Measurements from ENCODE around the gene APLNR. TPM values are rescaled to one million over a fixed set of nuclear protein-coding genes. Genes with fewer than 3 reads are reported as not detected.

The APLNR gene
- total RNA-seq, 3 donors from 2014 or later, result 2.4 to 5.7 (median 2.8) TPM

DNA sequence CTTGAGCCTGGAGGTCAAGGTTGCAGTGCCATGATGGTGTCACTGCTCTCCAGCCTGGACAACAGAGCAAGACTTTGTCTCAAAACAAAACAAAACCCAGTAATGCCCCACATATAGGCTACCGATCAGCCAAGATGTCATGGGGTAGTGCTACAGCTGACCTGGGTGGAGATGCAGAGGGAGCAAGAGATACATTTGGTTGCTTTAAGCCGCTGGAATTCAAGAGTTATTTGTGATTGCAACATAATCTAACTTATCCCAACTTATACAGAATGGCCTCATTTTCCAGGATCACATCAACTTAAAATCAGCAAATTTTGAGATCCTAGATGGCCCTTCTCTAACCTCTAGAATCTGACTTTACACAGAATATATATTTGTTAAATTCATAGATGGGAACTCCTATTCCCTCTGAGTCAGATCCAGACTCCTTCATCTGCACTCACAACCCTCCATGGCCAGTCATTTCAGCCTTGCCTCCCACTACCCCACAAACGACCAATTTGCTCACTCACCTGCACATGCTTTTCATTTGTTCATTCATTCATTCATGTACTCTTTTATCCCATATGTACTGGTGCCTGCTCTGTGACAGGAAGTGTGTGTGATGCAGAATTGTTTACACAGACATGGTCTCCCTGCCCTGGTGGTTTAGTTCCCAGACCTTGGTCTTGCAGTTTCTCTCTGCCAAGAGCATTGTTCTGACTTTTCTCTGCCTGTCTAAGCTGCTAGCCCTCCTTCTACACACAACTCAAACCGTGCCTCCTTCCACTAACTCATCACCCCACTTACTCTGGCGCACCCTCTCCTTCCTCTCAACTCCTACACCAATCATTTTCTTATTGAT, 24.1 kb upstream of the APLNR start:
- Histone ChIP-seq H3K4me3 (no peak overlapping the region), H3K36me3 (ENCODE audit: low read depth) (no peaks in the 10 kb centered on the region), H3K9me3 (peaks cover 9% of the 10 kb centered on the region), H3K4me1 (ENCODE audit: low read depth) (no peaks in the 10 kb centered on the region)
- intact Hi-C loops (cut with DNase I, micrococcal nuclease), result no loop called here
- DNase-seq (no peak), ATAC-seq (no peak)
- no peak for TF ChIP-seq CTCF (IDR thresholded peaks at IDR 0.05)

DNA sequence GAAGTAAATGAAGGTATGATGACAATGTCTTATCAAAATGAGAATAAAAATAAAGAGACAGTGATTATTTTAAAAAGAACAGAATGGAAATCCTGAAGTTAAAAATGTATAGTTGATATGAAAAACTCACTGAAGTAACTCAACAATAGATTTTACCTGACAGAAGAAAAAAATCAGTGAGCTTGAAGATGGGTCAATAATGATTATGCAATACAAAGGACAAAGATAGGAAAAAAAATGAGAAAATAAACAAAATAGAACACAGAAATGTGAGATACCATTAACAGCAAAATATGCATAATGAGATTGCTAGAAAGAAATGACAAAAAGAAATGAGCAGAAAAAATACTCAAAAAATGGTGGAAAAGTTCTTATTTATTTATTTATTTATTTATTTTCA, 19.1 kb upstream of the APLNR start:
- no peak for TF ChIP-seq CTCF (IDR thresholded peaks at IDR 0.05)
- Histone ChIP-seq H3K4me3 (no peak overlapping the region), H3K9me3 (no peaks in the 10 kb centered on the region), H3K36me3 (ENCODE audit: low read depth) (no peaks in the 10 kb centered on the region), H3K4me1 (ENCODE audit: low read depth) (no peaks in the 10 kb centered on the region)
- intact Hi-C loops (cut with DNase I, micrococcal nuclease), result loop anchor here in 1 of 2 donors (10.0 kb wide), 1 partner anchor 411 kb away; no protein-coding TSS in a partner anchor
- ATAC-seq (no peak), DNase-seq (no peak)

DNA sequence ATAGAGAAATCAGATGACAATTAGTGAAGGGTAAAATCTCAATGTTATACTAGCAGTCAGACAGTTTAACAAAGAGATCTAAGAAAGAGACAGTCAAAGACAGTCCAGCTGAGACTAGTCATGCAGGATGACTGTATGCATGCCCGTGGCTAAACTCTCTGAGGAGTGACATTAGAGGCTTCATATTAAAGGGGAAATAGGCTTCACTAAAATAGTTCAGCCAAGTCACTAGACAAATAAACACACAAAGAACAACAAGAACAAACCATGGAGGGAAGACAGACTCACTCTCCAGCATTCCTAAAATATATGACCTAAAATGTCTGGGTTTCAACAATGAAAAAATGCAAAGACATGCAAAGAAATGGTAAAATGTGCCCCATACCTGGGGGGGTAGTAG, 18.6 kb upstream of the APLNR start:
- intact Hi-C loops (cut with DNase I, micrococcal nuclease), result loop anchor here in 1 of 2 donors (10.0 kb wide), 1 partner anchor 411 kb away; no protein-coding TSS in a partner anchor
- H3K36me3 ChIP-seq (ENCODE audit: low read depth), result no peaks in the 10 kb centered on the region
- ATAC-seq (no peak), DNase-seq (no peak)
- no peaks in the 10 kb centered on the region for H3K9me3 ChIP-seq
- no peak for TF ChIP-seq CTCF (IDR thresholded peaks at IDR 0.05)
- no peak overlapping the region for H3K4me3 ChIP-seq
- H3K4me1 ChIP-seq (ENCODE audit: low read depth), result no peaks in the 10 kb centered on the region

- Histone ChIP-seq H3K9me3 (no peaks in the 10 kb centered on the region), H3K4me1 (ENCODE audit: low read depth) (no peaks in the 10 kb centered on the region), H3K4me3 (no peak overlapping the region), H3K36me3 (ENCODE audit: low read depth) (no peaks in the 10 kb centered on the region)
- no peak for DNase-seq
- no peak for TF ChIP-seq CTCF (IDR thresholded peaks at IDR 0.05)
- ATAC-seq, result no peak
- intact Hi-C loops (cut with DNase I, micrococcal nuclease), result loop anchor here (5.0 to 10.0 kb wide), 2 partner anchors 410 to 412 kb away; no protein-coding TSS in a partner anchor
Observed at GRCh38 chr11:57254631-57255030, 17.6 kb upstream of the APLNR start.

- ATAC-seq (no peak), DNase-seq (no peak)
- no peak for TF ChIP-seq CTCF (IDR thresholded peaks at IDR 0.05)
- intact Hi-C loops (cut with DNase I, micrococcal nuclease), result loop anchor here (5.0 to 10.0 kb wide), 2 partner anchors 407 to 409 kb away; no protein-coding TSS in a partner anchor
- H3K4me1 ChIP-seq (ENCODE audit: low read depth), result no peaks in the 10 kb centered on the region
- H3K36me3 ChIP-seq (ENCODE audit: low read depth), result no peaks in the 10 kb centered on the region
- no peaks in the 10 kb centered on the region for H3K9me3 ChIP-seq
- no peak overlapping the region for H3K4me3 ChIP-seq
Observed at GRCh38 chr11:57251491-57252104, 14.5 kb upstream of the APLNR start.

All from mucosa of descending colon (tissue), 3 donors.